ENCODE data around the gene RNU5B-1.

The RNU5B-1 gene

DNA sequence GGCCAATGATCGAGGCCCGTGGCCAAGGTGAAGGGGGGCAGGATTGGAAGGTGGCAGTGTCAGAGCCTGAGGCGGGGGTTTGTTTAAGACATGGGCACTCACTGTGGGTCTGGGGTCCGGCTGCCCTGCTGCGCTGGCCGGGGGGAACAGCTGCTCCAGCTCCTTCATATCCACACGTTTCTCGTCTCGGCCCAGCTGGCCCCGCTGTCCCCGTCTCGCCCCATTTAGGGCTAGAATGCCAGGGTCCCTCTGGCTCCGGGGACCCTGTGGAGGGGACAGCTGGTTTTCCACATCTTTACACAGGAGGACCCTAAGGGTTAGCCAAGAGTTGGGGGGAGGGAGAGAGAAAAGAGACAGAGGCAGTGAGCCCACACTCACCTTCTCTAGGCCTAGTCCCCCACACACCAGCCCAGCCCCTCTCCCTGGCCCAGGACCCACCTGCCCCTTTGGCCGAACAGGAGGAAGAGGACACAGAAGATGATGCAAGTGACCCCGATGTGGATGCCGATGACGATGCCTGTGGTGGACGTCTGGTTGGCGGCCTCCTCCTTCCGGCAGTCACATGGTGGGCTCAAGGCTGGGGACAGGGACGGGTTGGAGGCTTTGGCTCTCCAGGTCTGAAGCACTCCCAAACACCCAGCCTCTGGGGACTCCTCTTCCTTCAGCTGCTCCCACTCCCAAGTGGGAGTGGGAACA is 25.0 kb downstream of the RNU5B-1 start:
- DNase-seq: no peak

DNA sequence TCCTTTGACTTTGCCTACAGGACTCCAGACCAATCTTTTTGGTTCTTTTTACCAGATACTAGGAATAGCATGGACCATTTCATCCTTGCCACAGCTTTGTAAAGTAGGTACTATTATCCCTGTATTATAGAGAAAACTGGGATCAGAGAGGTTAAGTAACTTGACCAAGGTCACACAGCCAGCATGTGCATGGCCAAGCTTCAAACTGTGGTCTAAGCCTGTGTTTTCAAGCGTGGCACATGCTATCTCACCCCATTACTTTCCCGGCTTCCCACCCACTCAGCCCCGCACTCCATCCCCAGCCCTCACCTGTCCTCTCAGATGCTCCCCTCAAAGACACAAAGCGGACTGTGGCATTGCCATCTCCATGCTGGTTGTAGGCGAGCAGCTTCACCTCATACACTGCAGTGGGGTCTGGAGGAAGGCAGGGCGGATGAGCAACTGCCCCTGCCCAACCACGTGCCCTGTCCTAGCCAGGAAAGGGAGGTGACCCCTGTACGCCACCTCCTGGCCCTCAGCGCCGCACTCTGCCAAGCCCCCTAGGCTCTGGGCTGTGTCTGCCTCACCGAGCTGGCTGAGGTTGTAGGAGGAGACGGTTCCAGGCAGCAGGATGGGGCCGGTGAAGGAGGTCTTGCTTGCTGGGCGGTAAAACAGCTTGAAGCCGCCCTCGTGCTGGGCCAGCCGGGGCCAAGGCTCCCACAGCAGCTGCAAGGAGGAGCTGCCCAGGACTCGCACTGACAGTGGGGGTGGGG is 25.7 kb downstream of the RNU5B-1 start:
- DNase-seq: no peak

DNA sequence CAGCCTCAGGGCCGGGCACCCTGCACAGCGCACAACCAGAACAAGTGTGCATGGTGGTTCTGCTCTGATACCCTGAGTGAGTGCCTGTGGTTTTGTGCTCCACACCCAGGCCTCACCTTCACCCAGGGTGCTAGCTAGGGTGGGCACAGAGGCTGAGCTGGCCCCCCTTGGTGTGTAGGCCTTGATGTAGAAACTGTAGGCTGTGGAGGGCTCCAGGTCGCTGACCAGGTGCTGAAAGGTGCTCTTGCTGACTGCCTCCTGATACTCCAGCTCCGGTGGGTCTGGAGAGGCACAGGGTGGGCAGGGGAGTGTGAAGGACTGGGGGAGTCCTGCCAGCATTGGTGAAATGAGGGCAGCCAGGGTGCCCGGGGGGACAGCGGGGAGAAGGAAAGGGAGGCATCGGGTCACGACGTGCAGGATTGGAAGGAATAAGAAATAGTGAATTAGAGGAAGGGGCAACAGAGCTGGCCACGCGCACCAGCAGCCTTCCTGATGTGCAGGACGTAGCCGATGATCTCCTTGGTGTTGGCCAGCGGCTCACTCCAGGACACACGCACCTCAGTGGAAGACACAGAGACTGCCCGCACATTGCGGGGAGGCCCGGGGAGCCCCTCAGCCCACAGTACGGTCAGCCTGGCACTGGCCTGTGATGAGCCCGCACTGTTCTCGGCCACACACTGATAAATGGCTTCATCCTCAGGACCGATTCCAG is 26.6 kb downstream of the RNU5B-1 start:
- DNase-seq: no peak

DNA sequence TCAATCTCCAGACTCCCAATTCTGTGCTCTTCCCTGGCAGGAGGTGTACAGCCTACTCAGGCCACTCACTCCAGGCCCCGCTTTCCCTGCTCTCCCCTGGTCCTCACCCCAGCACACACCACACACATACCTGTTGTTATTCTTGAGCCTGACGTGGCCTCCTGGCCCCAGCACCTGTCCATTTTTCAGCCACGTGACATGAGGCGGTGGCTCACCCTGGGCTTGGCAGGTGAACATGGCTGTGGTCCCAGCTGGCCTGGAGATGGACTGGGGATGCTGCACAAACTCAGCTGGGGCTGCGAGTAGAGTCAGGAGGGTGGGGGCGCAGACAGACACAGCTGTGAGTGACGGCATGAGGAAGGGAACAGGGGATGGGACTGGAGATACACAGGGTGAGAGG is 27.3 kb downstream of the RNU5B-1 start:
- no peak for DNase-seq

DNA sequence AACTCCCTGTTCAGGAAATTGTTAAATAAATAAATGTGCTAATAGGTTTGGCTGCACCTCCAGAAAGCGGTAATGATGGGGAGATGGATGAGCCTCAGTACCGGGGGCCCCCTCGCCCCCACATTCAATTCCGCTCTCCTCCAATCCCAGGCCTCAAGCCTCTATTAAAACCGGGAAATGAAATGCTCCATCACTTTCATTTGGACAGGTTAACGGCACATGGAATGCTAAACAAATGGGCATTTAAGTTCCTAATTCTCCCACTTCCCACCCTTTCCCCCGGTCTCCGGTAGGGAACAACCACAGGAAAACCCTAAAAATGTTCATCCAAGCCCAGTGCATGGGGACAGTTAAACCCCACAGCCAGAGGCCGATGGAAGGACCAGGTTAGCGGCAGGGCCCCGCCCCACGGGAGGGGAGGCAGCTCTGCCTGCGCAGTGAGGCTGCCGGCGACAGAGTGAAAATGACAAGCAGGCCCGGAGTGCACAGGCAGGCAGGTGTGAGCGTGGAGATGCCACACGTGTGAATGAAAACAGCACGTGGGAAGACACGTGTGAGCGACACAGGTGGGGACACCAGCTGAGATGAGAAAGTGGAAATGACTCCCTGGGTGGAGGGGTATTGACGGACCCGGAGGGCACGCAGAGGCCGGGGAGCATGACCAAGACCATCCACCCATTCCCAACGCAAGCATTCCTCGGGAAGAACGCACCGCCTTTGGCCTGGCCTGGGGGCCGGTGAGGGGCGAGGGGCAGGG is 28.1 kb downstream of the RNU5B-1 start:
- DNase-seq: no peak

DNA sequence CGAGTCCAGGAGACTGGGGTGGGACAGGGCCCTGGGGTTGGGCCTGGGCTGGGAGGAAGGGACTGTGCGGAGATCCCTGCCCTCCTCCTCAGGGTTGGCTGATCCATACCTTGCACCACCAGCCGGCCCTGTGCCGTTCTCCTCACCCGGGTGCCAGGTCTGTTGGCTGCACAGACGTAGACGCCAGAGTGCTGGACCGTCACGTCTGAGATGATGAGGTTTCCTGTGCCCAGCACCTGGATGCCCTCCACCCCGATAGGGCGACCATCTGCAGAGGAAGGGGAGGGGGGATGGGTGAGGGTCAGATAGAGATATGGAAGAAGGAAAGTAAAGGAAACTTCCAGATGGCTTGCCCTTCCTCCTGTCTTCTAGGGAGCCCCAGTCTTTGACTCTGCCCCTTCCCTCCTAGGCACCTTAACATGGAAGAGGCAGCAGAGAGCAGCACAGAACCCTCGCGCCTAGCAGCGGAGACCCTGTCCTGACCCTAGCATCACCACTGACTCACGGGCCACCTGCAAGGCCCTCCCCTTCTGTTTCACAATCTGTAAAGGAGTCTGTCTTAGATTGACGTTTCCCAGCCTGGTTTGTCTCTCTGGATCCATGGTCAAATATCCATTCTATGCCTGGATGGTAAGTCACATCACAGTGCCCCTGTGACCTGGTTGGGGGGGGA is 28.8 kb downstream of the RNU5B-1 start:
- no peak for DNase-seq

DNA sequence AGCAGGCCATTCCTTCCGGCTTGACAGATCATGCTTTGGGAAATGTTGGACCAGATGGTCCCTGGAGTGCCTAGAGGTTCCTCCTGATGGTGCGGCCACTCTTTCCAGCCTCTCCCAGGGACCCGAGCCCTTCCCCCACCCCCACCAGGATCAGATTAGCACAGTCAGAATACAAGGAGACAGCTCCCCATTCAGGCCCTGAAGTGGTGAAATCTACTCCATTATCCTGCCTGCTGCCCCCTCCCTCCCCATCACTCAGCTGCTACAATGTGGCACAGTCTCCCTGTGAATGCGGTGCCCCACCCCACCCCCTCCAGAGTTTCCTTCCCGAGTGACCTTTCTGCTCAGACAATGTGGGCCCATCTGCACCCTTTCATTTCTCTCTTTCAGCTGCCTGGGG is 29.4 kb downstream of the RNU5B-1 start:
- DNase-seq: no peak

DNA sequence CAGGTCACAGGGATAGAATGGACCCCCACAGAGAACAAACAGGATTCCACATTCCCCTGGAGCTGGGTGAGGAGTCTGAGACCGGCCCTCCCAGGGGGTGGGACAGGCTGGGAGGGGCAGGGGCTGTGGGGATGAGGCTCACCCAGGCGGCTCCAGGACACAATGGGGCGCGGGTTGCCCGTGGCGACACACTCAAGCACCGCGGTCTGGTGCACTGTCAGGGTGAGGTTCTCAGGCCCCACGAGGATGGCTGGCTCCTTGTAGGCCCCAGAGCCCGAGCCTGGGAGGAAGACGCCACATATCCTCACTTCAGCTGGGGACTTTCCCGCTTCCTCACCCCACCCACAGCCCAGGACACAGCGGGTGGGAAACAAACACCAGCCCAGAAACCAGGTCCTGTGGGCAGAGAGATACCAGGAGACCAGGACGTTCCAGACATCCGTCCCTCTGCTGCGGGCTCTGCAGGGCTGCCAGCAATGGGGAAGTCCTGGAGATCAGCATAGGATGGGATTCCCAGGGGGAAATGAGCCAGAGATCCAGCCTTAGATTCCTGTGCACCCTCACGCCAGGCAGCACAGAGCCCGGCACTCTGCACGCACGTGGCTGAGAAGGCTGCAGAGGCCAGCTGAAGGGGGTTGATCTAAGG is 30.2 kb downstream of the RNU5B-1 start:
- no peak for DNase-seq

DNA sequence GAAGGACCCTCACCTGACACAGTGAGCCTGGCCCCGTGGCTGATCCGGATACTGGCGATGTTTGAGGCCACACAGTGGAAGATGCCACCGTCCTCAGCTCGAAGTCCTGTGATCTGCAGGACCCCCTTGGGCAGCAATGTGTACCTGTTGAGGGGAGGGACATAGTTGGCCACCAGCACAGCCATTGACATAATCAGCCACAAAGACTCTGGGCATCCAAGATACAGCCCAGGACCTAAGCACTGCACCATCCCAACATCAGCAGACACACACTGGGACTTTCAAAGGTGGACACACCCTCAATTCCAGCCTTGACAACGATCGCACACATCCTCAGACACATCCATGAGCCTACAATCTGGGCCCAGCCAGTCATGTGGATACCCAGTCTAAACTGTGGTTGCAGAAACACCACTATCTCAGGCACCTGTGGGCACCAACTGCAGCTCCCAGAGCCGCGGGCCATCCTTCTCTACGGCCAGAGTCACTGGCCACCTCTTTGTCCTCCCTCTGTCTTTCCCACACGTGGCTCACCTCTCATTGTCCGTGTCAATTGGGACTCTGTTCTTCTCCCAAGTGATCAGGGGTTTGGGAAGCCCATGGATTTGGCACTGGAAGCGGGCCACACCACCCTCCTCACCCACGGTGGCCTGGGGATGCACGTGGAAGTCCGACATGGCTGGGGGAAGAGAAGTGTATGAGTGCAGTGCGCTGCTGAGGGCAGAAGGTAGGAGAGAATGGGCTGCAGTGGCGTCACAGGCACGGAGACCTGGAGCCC is 31.0 kb downstream of the RNU5B-1 start:
- DNase-seq: no peak

DNA sequence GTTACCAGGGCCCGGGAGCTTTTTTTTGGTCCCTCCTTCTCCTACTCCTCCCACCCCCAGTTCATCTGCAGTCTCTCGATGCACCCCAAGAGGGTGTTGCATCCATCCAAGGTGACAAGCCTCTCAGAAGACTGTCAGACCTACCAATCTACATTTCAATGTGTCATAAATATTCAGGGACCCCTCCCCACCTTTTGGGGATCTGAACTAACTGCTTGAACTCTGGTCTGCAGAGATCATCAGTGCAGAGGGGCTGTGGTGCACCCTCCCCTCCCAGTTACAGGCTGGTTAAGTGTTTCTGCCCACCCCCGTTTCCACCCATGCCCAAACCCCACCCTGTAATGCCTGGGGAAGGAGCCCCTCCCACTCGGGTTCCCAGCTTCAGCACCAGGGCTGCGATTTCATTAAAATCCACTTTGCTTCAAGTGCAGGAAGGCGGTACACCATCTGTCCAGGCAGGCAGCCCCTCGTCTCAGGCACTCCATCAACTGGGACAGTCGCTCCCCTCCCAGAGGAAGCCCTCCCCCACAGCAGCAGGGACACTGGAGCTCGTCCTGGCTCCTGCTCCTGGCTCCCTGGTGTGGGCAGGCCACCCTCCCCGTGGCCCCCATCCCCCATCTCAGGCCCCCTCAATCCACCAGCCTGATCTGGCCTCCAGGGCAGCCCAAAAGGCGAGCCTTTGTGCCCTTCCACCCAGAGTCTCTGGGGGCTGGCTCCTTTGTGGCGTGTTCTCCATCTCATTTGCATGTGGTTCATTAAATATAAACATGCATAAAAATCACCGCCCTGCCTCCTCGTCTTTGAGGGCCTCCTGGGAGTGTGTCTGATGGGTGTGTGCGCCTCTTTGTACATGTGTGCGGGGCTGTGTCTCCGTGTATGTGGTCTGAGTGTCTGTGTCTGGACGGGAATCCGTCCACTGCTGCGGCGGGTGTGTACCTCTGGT is 32.3 kb downstream of the RNU5B-1 start:
- no peak for DNase-seq

DNA sequence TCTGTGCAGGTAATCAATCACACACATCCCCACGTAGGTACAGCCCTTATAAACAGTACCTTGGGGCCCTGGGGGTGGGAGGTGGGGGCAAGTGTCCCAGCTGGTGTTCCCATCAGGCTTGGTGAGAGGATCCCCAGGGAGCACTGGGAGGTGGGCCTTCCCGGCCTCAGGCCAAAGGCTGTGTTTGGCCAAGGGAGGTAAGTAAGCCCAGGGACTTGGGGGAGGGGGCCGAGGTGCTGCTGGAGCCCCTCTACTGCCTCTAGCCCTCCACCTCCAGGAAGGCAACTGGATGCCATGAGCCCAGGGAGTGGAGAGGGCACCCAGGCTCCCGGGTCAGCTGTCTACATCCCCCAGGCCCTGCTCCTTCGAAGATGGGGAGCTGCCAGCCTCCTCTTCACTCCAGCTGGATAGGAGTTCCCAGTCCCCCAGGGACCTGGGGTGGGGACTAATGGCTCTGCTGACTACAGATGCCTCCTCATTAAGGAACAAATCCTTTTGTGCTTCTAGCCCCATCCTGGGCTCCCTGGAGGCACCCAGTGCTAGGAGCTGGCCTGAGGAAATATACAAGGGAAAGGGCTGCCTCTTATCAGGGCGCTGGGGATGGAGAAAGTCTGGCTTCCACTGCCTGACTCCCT is 33.1 kb downstream of the RNU5B-1 start:
- DNase-seq: no peak

DNA sequence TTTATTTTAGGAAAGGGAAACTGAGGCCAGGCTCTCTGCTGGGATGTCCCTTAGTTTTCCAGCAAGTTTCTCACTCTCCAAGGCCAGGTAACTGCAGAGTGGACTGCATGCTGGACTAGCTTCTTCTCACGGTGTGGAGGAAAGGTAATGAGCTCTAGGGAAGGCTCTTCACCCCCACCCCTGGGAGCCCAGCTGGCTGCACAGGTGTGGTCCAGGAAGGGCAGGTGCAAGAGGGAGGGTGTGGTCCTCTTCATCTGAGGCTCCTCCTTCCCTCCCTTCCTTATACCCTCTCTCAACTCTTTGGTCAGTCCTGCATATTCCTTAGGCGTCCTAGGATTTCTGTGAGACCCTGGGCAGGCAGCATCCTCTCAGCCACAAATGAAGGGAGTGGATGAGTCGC is 33.9 kb downstream of the RNU5B-1 start:
- DNase-seq: no peak

DNA sequence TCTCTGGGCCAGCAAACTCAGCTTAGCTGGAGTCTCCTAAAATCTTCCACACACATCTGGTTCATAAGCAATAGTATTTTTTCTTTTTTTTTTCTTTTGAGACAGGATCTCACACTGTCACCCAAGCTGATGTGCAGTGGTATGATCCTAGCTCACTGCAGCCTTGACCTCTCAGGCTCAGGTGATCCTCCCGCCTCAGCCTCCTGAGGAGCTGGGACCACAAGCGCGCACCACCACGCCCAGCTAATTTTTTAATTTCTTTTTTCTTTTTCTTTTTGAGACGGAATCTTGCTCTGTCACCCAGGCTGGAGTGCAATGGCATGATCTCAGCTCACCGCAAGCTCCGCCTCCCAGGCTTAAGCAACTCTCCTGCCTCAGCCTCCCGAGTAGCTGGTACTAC is 34.3 kb downstream of the RNU5B-1 start:
- no peak for DNase-seq

DNA sequence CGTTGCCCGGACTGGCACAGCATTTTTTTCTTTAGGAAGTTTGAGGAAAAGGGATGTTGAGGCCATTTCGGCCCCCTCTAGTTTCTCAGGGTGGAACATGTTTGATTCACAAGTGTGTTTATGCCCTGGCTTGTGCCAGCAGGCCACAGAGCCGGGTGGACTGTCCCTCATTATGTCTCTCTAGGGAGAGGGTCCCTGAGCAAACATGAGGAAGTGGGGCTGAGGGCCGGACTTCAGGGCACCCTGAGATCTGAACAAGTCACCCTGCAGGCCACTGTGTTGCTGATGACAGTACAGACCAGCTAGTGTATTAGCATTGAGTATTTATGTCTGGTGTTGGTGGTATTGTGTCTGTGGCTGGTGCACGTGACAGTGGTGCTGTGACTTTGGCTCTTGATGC is 34.9 kb downstream of the RNU5B-1 start:
- DNase-seq: no peak

DNA sequence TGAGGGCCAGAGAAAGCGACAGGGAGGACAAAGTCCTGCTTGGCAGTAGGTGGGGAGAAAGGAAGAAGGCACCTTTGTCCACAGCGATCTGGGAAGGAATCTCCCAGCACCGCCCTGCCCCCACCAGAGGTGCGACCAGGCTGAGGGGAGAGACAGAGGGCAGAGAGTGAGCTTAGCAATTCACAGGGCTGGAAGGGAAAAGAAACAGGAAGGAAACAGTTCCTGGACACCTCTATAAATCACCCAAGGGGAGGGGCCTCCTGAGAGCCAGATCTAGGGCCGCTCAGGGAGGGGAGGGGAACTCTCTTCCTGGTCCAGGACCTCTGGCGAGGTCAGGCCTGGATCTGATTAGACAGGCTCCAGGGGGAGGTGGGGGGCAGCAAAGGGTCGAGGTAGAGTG is 35.4 kb downstream of the RNU5B-1 start:
- DNase-seq: no peak

DNA sequence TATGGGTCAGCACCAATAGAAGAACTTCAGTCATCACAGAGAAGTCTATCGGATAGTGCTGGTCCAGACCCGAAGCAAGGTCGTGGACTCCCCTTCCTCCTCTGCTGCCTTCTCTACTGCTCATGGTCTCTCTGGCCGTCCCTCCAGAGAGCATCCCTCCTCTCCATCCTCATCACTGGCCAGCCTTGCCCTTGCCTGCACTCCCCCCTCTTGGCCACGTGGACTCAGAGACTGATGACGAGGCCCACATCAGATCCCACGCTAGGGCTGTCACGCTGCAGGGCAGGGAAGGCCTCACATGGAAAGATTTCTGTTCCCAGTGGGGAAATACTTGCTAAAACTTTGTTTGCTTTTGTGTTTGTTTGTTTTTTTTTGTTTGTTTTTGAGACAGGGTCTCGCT is 38.0 kb downstream of the RNU5B-1 start:
- no peak for DNase-seq

DNA sequence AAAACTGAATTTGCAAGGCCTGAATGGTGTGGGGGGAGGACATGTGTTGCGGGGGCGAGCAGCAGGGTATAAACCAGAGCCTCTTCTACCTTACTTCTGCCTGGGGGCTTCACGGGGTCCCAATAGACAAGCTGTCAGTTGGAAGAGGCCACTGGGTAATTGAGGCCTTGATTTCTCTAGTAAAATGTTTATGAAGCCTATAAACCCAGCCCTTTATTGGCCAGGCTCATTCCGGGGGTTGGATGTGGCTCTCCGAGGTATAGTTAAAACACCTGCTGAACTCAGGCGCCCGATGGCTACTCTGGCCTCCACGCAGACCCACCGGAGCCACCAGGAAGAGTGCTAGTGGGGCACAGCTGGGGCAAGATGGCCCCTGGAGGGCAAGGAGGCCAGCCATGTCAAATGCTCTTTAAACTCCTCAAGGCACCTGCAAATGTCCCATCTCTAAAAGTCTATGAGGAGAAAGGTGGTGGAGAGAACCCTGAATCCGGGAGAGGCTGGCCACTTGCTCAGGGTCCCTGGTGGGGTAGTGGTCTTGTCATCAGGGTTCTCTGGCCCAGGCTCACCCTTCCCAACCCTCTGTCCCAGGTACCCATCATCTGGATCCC is 39.0 kb downstream of the RNU5B-1 start:
- no peak for DNase-seq

DNA sequence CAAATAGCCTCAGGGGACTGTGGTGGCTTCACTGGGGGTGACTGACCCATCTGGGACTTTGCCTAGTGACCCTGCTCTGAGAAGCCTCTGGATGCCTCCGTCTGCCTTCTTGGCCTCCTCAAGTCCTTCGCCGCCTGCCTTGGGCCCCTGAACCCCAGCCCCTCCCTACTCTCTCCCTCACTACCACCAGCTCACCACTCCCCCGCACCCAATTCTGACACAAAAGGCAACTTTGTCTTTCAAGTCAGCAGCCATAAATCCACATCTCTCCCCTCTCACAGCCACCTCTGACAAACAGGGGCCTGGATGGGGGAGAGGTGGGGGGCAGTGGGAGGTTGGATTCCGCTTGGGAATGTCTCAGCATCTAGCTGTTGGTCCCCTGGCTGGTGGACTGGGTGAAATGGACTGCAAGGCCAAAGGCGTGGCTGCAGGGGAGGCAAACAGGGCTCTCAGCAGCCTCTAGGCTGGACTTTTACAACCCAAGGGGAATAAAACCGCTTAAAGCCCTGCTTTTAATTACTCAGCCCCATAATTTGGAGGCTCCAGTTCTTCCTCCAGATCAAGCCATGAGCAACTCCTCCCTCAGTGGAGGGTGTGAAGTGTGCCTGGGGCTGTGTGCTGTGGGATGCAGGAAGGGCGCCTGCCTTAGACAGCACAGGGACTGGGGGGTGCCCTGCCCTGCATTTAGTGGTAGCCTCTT is 39.9 kb downstream of the RNU5B-1 start:
- no peak for DNase-seq

DNA sequence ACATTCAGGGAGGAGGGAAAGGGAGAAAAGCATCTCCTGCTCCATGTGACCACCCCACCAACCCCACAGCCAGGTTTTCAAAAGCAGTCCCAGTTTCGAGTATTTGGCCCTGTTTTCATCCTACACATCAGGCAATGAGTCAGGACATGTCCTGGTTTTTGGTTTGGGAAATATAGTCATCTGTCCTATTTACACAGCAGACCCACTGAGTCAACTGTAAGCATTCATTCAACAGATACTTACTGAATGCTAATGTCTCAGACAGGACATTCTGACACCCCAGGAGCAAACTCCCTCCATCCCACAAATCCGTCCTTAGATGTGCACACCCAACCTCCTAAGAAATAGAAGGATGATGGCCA is 40.4 kb downstream of the RNU5B-1 start:
- no peak for DNase-seq

Data from right hindlimb (tissue), 1 donor.